PC-9 (cell line): ENCODE measurements around the gene GNAQ.

ENCODE experiments used
- CTCF ChIP-seq: fragments of 200-600 bp; sonication (generic); conservative IDR thresholded peaks from 2 replicates; pipeline ENCODE4 v1.6.1; 2017; ENCODE audit warnings: mixed run types, antibody characterized with exemption, mild to moderate bottlenecking, moderate library complexity
- EZH2 ChIP-seq: fragments of 200-600 bp; sonication (generic); IDR thresholded peaks from 2 replicates; pipeline ENCODE4 v1.8.0; 2017; ENCODE audit warnings: antibody characterized with exemption, low read depth

GRCh38 chr9:78017190-78017693, 14.4 kb downstream of the GNAQ start:
- TF ChIP-seq CTCF (no peak), EZH2 (no peak)
